Smooth muscle cell (in vitro differentiated cells): ENCODE results near the gene LMLN. TPM values are rescaled to one million over a fixed set of nuclear protein-coding genes. Genes with fewer than 3 reads are reported as not detected.

Source experiments
- DNase-seq: peaks from one replicate; lab custom pipeline; 2025; ENCODE audit not compliant: unreplicated experiment; lab: John Stamatoyannopoulos, UW
- H2AFZ ChIP-seq: fragments of 200-600 bp; sonication (generic); 2 replicates; pipeline ENCODE4 v1.6.0; 2016; ENCODE audit warnings: antibody characterized with exemption, low read depth, mild to moderate bottlenecking
- H3F3A ChIP-seq: fragments of 200-600 bp; sonication (generic); 2 replicates; pipeline ENCODE4 v1.6.0; 2017; ENCODE audit warnings: antibody characterized with exemption, low read depth
- H3K27ac ChIP-seq: fragments of 200-600 bp; sonication (generic); 2 replicates; pipeline ENCODE4 v1.5.1; 2016; ENCODE audit warnings: low read depth, mild to moderate bottlenecking
- H3K27me3 ChIP-seq: fragments of 200-600 bp; sonication (generic); 2 replicates; pipeline ENCODE4 v1.6.1; 2016; ENCODE audit warnings: low read depth, mild to moderate bottlenecking
- H3K36me3 ChIP-seq: fragments of 200-600 bp; sonication (generic); 2 replicates; pipeline ENCODE4 v1.5.1; 2016; ENCODE audit warnings: low read depth
- H3K4me1 ChIP-seq: fragments of 200-600 bp; sonication (generic); 2 replicates; pipeline ENCODE4 v1.5.1; 2016; ENCODE audit warnings: low read depth
- H3K4me2 ChIP-seq: fragments of 200-600 bp; sonication (generic); 2 replicates; pipeline ENCODE4 v1.6.0; 2016; ENCODE audit warnings: mild to moderate bottlenecking
- H3K4me3 ChIP-seq: fragments of 200-600 bp; sonication (generic); 2 replicates; pipeline ENCODE4 v1.5.1; 2016; ENCODE audit warnings: mild to moderate bottlenecking
- H3K79me2 ChIP-seq: fragments of 200-600 bp; sonication (generic); 2 replicates; pipeline ENCODE4 v1.6.0; 2016; ENCODE audit warnings: low read depth, mild to moderate bottlenecking
- H3K9ac ChIP-seq: fragments of 200-600 bp; sonication (generic); 2 replicates; pipeline ENCODE4 v1.6.0; 2016; ENCODE audit warnings: low read depth
- H3K9me3 ChIP-seq: fragments of 200-600 bp; sonication (generic); replicated peaks from 2 replicates; pipeline ENCODE4 v1.5.1; 2016; ENCODE audit warnings: low read depth
- H4K20me1 ChIP-seq: fragments of 200-600 bp; sonication (generic); 2 replicates; pipeline ENCODE4 v1.6.0; 2016; ENCODE audit warnings: low read depth
- WGBS: methylation state at CpG from one replicate; pipeline ENCODE4 v1.1.7; 2016; ENCODE audit warnings: low lambda C conversion rate; 5-methylcytosine and 5-hydroxymethylcytosine counted together
- polyA plus RNA-seq: library from polyadenylated mRNA; unstranded; fragments of >200 nt; fragmentation: Nextera tagmentation; extraction: Ambion mirVana; gene quantifications from 2 replicates; pipeline ENCODE4 v1.2.1, GENCODE V29; 2016
- total RNA-seq: library from RNA; depleted of rRNA; stranded (reverse); fragments of >200 nt; gene quantifications from 2 replicates; pipeline ENCODE4 v1.2.3, GENCODE V29; 2014
- TF ChIP-seq, protein P1 (sequence below): fragments of 200-600 bp; sonication (generic); IDR thresholded peaks from 2 replicates; pipeline ENCODE4 v1.5.1; 2017; ENCODE audit warnings: borderline replicate concordance, mild to moderate bottlenecking, antibody characterized with exemption; ENCODE audit not compliant: insufficient read depth, poor library complexity, severe bottlenecking

The LMLN gene
- total and polyA plus RNA-seq, 2 experiments from 2014 or later = 2.1 to 7.8 TPM

DNA sequence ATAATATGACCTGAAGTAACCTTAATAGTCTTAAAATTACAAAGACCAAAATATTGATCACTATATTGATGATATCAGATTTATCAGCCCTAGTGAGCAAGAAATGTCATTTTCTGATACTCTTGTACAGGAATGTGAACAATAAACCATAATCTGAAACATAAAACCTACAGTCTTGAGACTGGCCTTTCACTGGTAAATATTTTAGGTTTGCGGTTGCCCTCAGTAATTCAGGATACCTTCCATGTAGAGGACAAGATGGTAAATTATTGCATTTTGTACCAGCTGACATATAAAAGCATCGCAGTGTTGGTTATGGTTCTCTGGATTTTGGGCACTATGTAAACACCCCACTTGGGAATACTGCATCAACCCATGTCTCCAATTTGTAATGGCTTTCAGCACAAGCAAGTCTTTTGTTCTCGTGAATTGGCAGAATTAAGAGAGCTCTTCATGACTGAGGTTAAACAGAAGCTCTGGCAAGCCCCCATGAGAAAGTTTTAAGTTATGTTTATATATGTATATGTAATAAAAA is 128.5 kb downstream of the LMLN start:
- WGBS = 86% methylated on average over 3 of the region's 3 CpGs
- Histone ChIP-seq H3K4me2 (no peak overlapping the region), H2AFZ (no peak overlapping the region), H3K27me3 (peaks cover 91% of the 10 kb centered on the region), H3K9me3 (no peaks in the 10 kb centered on the region), H3K9ac (no peak overlapping the region), H3K27ac (no peak overlapping the region), H3K4me3 (no peak overlapping the region), H4K20me1 (no peaks in the 10 kb centered on the region), H3F3A (no peaks in the 10 kb centered on the region), H3K4me1 (peaks cover 4% of the 10 kb centered on the region), H3K79me2 (no peaks in the 10 kb centered on the region), H3K36me3 (no peaks in the 10 kb centered on the region)
- TF ChIP-seq, protein P1, sequence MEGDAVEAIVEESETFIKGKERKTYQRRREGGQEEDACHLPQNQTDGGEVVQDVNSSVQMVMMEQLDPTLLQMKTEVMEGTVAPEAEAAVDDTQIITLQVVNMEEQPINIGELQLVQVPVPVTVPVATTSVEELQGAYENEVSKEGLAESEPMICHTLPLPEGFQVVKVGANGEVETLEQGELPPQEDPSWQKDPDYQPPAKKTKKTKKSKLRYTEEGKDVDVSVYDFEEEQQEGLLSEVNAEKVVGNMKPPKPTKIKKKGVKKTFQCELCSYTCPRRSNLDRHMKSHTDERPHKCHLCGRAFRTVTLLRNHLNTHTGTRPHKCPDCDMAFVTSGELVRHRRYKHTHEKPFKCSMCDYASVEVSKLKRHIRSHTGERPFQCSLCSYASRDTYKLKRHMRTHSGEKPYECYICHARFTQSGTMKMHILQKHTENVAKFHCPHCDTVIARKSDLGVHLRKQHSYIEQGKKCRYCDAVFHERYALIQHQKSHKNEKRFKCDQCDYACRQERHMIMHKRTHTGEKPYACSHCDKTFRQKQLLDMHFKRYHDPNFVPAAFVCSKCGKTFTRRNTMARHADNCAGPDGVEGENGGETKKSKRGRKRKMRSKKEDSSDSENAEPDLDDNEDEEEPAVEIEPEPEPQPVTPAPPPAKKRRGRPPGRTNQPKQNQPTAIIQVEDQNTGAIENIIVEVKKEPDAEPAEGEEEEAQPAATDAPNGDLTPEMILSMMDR = no peak
- no peak for DNase-seq

DNA sequence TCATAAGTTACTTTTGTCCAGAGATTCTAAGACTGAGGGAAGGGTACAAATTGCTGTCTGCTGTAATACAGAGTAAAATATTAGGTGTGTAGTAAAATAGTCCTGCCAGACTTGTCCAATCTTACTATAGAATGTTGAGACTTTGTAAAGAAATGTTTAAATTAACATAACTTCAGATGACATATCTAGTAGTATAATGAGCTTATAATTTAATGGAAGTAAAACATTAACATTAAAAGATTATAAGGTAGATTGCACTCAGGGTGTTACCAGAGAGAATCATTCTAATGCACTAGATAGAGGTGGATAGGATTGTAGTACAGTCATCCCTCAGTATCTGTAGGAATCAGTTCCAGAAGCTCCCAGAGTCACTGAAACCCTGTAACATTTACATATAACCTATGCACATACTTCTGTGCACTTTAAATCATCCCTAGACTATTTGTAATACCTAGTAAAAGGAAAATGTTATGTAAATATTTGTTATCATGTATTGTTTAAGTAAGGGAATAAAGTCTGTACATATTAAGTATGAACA is 130.8 kb downstream of the LMLN start:
- Histone ChIP-seq H3K9ac (no peak overlapping the region), H3K4me3 (no peak overlapping the region), H2AFZ (no peak overlapping the region), H3K79me2 (no peaks in the 10 kb centered on the region), H3K27me3 (peaks cover 89% of the 10 kb centered on the region), H3K4me1 (peaks cover 4% of the 10 kb centered on the region), H4K20me1 (no peaks in the 10 kb centered on the region), H3K27ac (no peak overlapping the region), H3K36me3 (no peaks in the 10 kb centered on the region), H3K4me2 (no peak overlapping the region), H3F3A (no peaks in the 10 kb centered on the region), H3K9me3 (no peaks in the 10 kb centered on the region)
- TF ChIP-seq, protein P1 = no peak
- no peak for DNase-seq

DNA sequence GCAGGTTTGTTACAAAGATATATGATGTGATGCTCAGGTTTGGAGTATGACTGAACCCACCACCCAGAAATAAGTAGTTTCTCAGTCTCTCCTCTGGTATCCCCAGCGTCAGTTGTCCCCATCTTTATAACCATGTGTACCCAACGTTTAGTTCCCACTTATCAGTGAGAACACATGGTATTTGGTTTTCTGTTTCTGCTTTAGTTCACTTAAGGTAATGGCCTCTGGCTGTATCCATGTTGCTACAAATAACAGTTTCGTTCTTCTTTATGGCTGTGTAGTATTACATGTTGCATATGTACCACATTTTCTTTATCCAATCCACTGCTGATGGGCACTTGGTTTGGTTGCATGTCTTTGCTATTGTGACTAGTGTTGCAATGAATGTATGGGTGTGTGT is 132.3 kb downstream of the LMLN start:
- Histone ChIP-seq H4K20me1 (no peaks in the 10 kb centered on the region), H3F3A (no peaks in the 10 kb centered on the region), H3K36me3 (no peaks in the 10 kb centered on the region), H3K4me1 (peaks cover 4% of the 10 kb centered on the region), H3K9me3 (no peaks in the 10 kb centered on the region), H3K27ac (no peak overlapping the region), H3K4me3 (no peak overlapping the region), H3K79me2 (no peaks in the 10 kb centered on the region), H2AFZ (no peak overlapping the region), H3K27me3 (peaks cover 84% of the 10 kb centered on the region), H3K9ac (no peak overlapping the region), H3K4me2 (no peak overlapping the region)
- WGBS = 69% methylated on average over 3 of the region's 3 CpGs
- no peak for DNase-seq
- TF ChIP-seq, protein P1 = no peak

DNA sequence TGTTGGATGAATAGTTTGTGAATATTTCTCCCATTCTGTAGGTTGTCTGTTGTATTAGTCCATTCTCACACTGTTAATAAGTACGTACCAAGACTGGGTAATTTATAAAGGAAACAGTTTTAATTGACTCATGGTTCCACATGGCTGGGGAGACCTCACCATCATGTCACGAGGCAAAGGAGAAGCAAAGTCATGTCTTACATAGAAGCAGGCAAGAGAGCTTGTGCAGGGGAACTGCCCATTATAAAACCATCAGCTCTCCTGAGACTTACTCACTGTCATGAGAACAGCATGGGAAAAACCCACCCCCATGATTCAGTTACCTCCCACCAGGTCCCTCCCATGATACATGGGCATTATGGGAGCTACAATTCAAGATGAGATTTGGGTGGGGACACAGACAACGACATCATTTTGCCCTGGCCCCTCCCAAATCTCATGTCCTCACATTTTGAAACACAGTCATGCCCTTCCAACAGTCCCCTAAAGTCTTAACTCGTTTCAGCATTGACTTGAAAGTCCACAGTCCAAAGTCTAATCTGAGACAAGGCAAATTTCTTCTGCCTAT is 133.2 kb downstream of the LMLN start:
- Histone ChIP-seq H3K27me3 (peaks cover 76% of the 10 kb centered on the region), H3K4me2 (no peak overlapping the region), H3K9ac (no peak overlapping the region), H4K20me1 (no peaks in the 10 kb centered on the region), H3K9me3 (no peaks in the 10 kb centered on the region), H2AFZ (no peak overlapping the region), H3K4me3 (no peak overlapping the region), H3K4me1 (peaks cover 4% of the 10 kb centered on the region), H3F3A (no peaks in the 10 kb centered on the region), H3K27ac (no peak overlapping the region), H3K36me3 (no peaks in the 10 kb centered on the region), H3K79me2 (no peaks in the 10 kb centered on the region)
- TF ChIP-seq, protein P1 = no peak
- no peak for DNase-seq
- WGBS = 85% methylated on average over 4 of the region's 4 CpGs
